H1 (cell line): Measurements from ENCODE around the gene C2orf92. TPM values are rescaled to one million over a fixed set of nuclear protein-coding genes. Genes with fewer than 3 reads are reported as not detected.

Source experiments
- BCL11A ChIP-seq, 2 experiments: IDR thresholded peaks; one replicate each; pipeline ENCODE4 v1.6.1; 2011; ENCODE audit warnings: low read depth in 2 of 2, low read length in 2 of 2, mild to moderate bottlenecking in 2 of 2
- SIN3A ChIP-seq, 2 experiments: IDR thresholded peaks in 1 of 2; conservative IDR thresholded peaks in 1 of 2; 2 replicates each; pipeline ENCODE4 v1.6.1; 2011 to 2012; ENCODE audit warnings: low read length in 2 of 2, improper control_type of control experiment in 1 of 2, low read depth in 1 of 2, mild to moderate bottlenecking in 1 of 2
- polyA plus RNA-seq, 7 experiments: library from polyadenylated mRNA; depleted of rRNA in 3 of 7; stranded (reverse) in 5 of 7; unstranded in 2 of 7; fragments of >200 nt in 5 of 7; fragments of 200-250 nt in 2 of 7; gene quantifications; 1 replicate in 5 of 7; 2 replicates in 1 of 7; 4 replicates in 1 of 7; pipeline versions ENCODE4 v1.2.1 to v1.2.3, GENCODE V29; 2011 to 2013; ENCODE audit warnings: missing spikeins in 2 of 7, mixed read lengths in 2 of 7
- total RNA-seq: library from RNA; stranded (reverse); fragmentation: NEBNext Ultra II Directional; extraction: Animal tissue kit (Norgen Biotek cat#: 25700); gene quantifications from 2 replicates; pipeline ENCODE4 v1.2.1, GENCODE V29; 2021

The C2orf92 gene
- total and polyA plus RNA-seq, 2 of the 8 experiments (the other 6 are each of a cell fraction or from before 2014, with no cell fraction given): 2.3 to 3.7 TPM

- TF ChIP-seq SIN3A (conservative IDR thresholded peaks at IDR 0.05 in 1 of 2, IDR thresholded peaks at IDR 0.05 in 1 of 2; ENCODE audit: low read depth in 1 of 2, low read length in 2 of 2) (no peak), BCL11A (IDR thresholded peaks at IDR 0.05; ENCODE audit: low read depth in 2 of 2, low read length in 2 of 2) (no peak)
These were observed 61.9 kb downstream of the C2orf92 start (continued) for GRCh38 chr2:97731274-97732020.
